Measurements from ENCODE around the gene RORB.

Gene RORB

DNA sequence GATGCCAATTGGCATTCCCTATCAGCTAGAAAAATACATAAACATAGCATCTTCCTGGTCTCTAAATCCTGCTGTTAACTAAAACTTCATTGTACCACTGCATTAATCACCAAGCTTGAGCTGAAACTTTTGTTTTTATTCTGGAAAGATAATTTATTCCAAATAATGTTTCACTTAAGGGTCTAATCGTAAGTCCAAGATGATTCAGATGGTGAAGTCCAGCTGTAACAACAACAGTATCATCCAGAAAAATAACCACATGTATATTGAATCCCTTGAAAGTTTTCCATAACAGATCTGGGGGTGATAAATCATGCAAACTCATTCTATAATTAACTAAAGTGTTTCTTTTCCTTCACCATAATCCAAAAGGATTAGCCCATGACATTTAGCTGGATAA, 23.9 kb downstream of the RORB start:
- no peaks in the 10 kb centered on the region for H3K36me3 ChIP-seq (replicated peaks; ENCODE audit: insufficient read depth, low read length)
- no peak overlapping the region for H3K27ac ChIP-seq (ENCODE audit: low read length)
- no peaks in the 10 kb centered on the region for H3F3A ChIP-seq (ENCODE audit: insufficient read depth, low read length)
- no peak overlapping the region for H2AFZ ChIP-seq (ENCODE audit: low read length)
- no peak for TF ChIP-seq EZH2 (optimal IDR thresholded peaks at IDR 0.05; ENCODE audit: low read depth, low read length)
- no peak for TF ChIP-seq CTCF (IDR thresholded peaks at IDR 0.05; ENCODE audit: low read length)
- TF ChIP-seq EZH2phosphoT487 (IDR thresholded peaks at IDR 0.05; ENCODE audit: low read length), result no peak
- H3K79me2 ChIP-seq (ENCODE audit: low read length), result no peaks in the 10 kb centered on the region
- H3K4me2 ChIP-seq (ENCODE audit: low read depth, low read length), result no peak overlapping the region
- no peaks in the 10 kb centered on the region for H3K27me3 ChIP-seq (replicated peaks; ENCODE audit: insufficient read depth, low read length)
- H3K9ac ChIP-seq (ENCODE audit: low read length), result no peak overlapping the region
- no peaks in the 10 kb centered on the region for H3K9me3 ChIP-seq (replicated peaks; ENCODE audit: insufficient read depth, low read length)
- no peaks in the 10 kb centered on the region for H3K4me1 ChIP-seq (ENCODE audit: low read length)
- no peak overlapping the region for H3K4me3 ChIP-seq (ENCODE audit: low read length)
- no peak for DNase-seq
- H4K20me1 ChIP-seq (ENCODE audit: insufficient read depth, low read length), result no peaks in the 10 kb centered on the region
- H3K9me2 ChIP-seq (replicated peaks; ENCODE audit: insufficient read depth, low read length), result no peaks in the 10 kb centered on the region

DNA sequence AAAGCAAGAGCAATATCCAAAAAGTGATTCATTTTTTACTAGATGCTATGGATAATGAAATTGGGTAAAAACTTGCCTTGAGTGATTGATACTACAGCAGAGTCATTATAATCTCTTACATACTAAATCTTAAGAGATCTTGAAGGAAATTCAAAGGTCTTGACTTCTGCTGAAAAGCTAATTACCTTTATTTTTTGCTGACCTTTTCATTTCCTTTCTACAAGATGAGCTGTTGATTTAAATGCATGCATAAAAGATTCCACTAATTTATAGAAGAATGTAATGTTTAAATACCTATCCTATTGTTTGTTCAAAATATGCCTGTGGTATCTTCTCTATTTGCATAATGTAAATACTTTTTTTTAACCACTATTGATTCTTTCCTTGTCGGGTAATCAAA, 27.2 kb downstream of the RORB start:
- Histone ChIP-seq H3K4me2 (ENCODE audit: low read depth, low read length) (no peak overlapping the region), H3K9me2 (replicated peaks; ENCODE audit: insufficient read depth, low read length) (no peaks in the 10 kb centered on the region), H2AFZ (ENCODE audit: low read length) (no peak overlapping the region), H3K9me3 (replicated peaks; ENCODE audit: insufficient read depth, low read length) (no peaks in the 10 kb centered on the region), H3K9ac (ENCODE audit: low read length) (no peak overlapping the region), H3K79me2 (ENCODE audit: low read length) (no peaks in the 10 kb centered on the region), H3K36me3 (replicated peaks; ENCODE audit: insufficient read depth, low read length) (no peaks in the 10 kb centered on the region), H3K4me1 (ENCODE audit: low read length) (no peaks in the 10 kb centered on the region), H4K20me1 (ENCODE audit: insufficient read depth, low read length) (no peaks in the 10 kb centered on the region), H3K4me3 (ENCODE audit: low read length) (no peak overlapping the region), H3K27me3 (replicated peaks; ENCODE audit: insufficient read depth, low read length) (no peaks in the 10 kb centered on the region), H3K27ac (ENCODE audit: low read length) (no peak overlapping the region), H3F3A (ENCODE audit: insufficient read depth, low read length) (no peaks in the 10 kb centered on the region)
- TF ChIP-seq CTCF (IDR thresholded peaks at IDR 0.05; ENCODE audit: low read length), result no peak
- TF ChIP-seq EZH2phosphoT487 (IDR thresholded peaks at IDR 0.05; ENCODE audit: low read length), result no peak
- no peak for TF ChIP-seq EZH2 (optimal IDR thresholded peaks at IDR 0.05; ENCODE audit: low read depth, low read length)
- no peak for DNase-seq

DNA sequence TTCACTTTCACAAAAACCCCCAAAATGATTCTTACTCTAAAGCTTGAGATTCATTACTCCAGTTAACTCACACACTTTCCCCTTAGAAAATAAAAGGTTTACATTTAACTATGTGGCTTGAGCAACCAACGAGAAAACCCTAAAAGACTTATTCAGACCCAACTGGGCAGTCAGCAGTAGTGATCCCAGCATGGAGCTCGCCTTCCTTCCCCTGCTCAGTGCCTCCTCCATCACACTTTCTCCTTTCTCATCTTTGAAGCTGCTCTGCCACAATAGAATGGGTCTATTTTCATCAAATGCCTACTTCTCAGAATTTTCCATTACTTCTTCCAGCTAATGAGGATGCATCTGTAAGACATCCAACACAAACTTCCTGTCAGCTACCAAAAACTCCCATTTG, 29.1 kb downstream of the RORB start:
- H3K4me2 ChIP-seq (ENCODE audit: low read depth, low read length), result no peak overlapping the region

More for the DNA sequence above, 29.1 kb downstream of the RORB start:
- Histone ChIP-seq H2AFZ (ENCODE audit: low read length) (no peak overlapping the region), H3K36me3 (replicated peaks; ENCODE audit: insufficient read depth, low read length) (no peaks in the 10 kb centered on the region), H3K9ac (ENCODE audit: low read length) (no peak overlapping the region), H3K27me3 (replicated peaks; ENCODE audit: insufficient read depth, low read length) (no peaks in the 10 kb centered on the region), H3K27ac (ENCODE audit: low read length) (no peak overlapping the region), H4K20me1 (ENCODE audit: insufficient read depth, low read length) (no peaks in the 10 kb centered on the region), H3K9me2 (replicated peaks; ENCODE audit: insufficient read depth, low read length) (no peaks in the 10 kb centered on the region), H3F3A (ENCODE audit: insufficient read depth, low read length) (no peaks in the 10 kb centered on the region), H3K4me3 (ENCODE audit: low read length) (no peak overlapping the region), H3K9me3 (replicated peaks; ENCODE audit: insufficient read depth, low read length) (no peaks in the 10 kb centered on the region), H3K79me2 (ENCODE audit: low read length) (no peaks in the 10 kb centered on the region), H3K4me1 (ENCODE audit: low read length) (no peaks in the 10 kb centered on the region)
- TF ChIP-seq EZH2 (optimal IDR thresholded peaks at IDR 0.05; ENCODE audit: low read depth, low read length) (no peak), EZH2phosphoT487 (IDR thresholded peaks at IDR 0.05; ENCODE audit: low read length) (no peak), CTCF (IDR thresholded peaks at IDR 0.05; ENCODE audit: low read length) (no peak)
- DNase-seq, result no peak

Measured in MM.1S (cell line).